ENCODE results near the gene NUB1. TPM values are rescaled to one million over a fixed set of nuclear protein-coding genes. Genes with fewer than 3 reads are reported as not detected.

Gene NUB1
- total RNA-seq, 4 donors from 2014 or later: 45.9 to 59.1 (median 53.0) TPM

DNA sequence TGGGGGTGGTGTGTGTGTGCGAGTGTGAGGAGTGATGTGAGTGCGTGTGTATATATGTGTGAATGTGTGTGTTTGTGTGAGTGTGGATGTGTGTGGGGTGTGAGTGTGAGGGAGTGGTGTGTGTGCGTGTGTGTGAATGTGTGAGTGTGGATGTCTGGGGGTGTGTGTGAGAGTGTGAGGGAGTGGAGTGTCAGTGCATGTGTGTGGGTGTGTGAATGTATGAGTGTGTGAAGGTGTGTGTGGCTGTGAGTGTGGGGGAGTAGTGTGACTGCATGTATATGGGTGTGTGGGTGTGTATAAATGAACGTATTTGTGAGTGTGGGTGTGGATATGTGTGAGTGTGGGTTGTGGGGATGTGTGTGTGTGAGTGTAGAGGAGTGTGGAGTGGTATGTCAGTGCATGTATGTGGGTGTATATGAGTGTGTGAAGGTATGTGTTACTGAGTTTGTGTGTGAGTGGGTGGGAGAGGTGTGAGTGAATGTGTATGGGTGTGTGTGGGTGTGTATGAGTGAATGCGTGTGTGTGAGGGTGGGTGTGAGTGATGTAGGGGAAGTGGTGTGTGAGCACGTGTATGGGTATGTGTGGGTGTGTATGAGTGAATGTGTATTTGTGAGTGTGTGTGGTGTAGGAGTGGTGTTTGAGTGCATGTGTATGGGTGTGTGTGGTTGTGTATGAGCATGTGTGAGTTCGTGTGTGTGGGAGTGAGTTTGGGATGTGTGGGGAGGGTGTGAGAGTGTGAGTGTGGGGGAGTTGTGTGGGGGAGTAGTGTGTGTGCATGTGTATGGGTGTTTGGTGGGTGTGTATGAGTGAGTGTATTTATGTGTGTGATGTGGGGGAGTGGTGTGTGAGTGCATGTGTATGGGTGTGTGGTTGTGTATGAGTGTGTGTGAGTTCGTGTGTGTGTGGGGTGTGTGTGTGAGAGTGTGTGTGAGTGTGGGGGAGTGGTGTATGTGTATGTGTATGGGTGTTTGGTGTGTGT, 28.5 kb upstream of the NUB1 start:
- intact Hi-C loops (cut with DNase I): no loop called here
- no peak overlapping the region for H3K4me3 ChIP-seq
- WGBS: 75% methylated on average over 8 of the region's 8 CpGs
- H3K27me3 ChIP-seq: peaks cover 0 to 11% (median 0%) of the 10 kb centered on the region in 4 donors
- no peaks in the 10 kb centered on the region for H3K36me3 ChIP-seq
- H3K27ac ChIP-seq (replicated peaks in 1 of 4): no peak overlapping the region
- no peak for TF ChIP-seq EP300 (IDR thresholded peaks at IDR 0.05)
- no peak for TF ChIP-seq CTCF (IDR thresholded peaks at IDR 0.05)
- no peak for TF ChIP-seq POLR2AphosphoS5 (IDR thresholded peaks at IDR 0.05)
- TF ChIP-seq POLR2A (IDR thresholded peaks at IDR 0.05; ENCODE audit: low read depth): no peak
- H3K9me3 ChIP-seq: peaks cover 0 to 7% (median 0%) of the 10 kb centered on the region in 4 donors
- no peak for DNase-seq (ENCODE audit: extremely low spot score)
- peaks cover 3 to 16% (median 15%) of the 10 kb centered on the region in 4 donors for H3K4me1 ChIP-seq

- Histone ChIP-seq H3K36me3 (no peaks in the 10 kb centered on the region), H3K4me3 (no peak overlapping the region), H3K4me1 (peaks cover 3 to 16% (median 15%) of the 10 kb centered on the region in 4 donors), H3K27ac (replicated peaks in 1 of 4) (no peak overlapping the region), H3K27me3 (peaks cover 0 to 5% (median 0%) of the 10 kb centered on the region in 4 donors), H3K9me3 (peaks cover 0 to 8% (median 0%) of the 10 kb centered on the region in 4 donors)
- TF ChIP-seq EP300 (IDR thresholded peaks at IDR 0.05) (no peak), CTCF (IDR thresholded peaks at IDR 0.05) (no peak), POLR2AphosphoS5 (IDR thresholded peaks at IDR 0.05) (no peak), POLR2A (IDR thresholded peaks at IDR 0.05; ENCODE audit: low read depth) (no peak)
- DNase-seq (ENCODE audit: extremely low spot score): no peak
- intact Hi-C loops (cut with DNase I): loop anchor here (2.0 kb wide), 1 partner anchor 37 kb away; no protein-coding TSS in a partner anchor
- WGBS: 34% methylated on average over 10 of the region's 10 CpGs
Measured at GRCh38 chr7:151313857-151314256, 27.8 kb upstream of the NUB1 start.

DNA sequence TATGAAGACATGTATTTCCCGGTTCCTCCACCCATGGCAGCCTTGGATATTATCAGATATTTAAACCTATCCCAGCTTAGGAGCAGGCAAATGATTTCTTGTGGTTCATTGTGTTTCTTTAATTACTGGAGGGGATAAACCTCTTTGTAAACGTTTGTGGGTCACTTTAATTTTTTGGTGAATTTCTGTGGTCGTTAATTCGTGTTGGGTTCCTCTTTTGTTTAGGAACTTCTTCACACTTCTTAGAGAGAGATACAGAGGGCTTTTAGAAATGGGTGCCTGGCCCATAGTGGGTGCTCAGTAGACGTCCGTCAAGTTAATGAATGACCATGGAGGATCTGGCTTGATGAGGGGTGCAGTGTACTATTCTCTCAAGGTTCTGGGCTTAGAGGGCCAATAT, 27.2 kb upstream of the NUB1 start:
- H3K4me1 ChIP-seq: peaks cover 3 to 16% (median 15%) of the 10 kb centered on the region in 4 donors
- no peaks in the 10 kb centered on the region for H3K27me3 ChIP-seq
- 66% methylated on average over 6 of the region's 6 CpGs for whole genome bisulfite sequencing
- TF ChIP-seq POLR2AphosphoS5 (IDR thresholded peaks at IDR 0.05) (no peak), CTCF (IDR thresholded peaks at IDR 0.05) (no peak), EP300 (IDR thresholded peaks at IDR 0.05) (no peak), POLR2A (IDR thresholded peaks at IDR 0.05; ENCODE audit: low read depth) (no peak)
- H3K27ac ChIP-seq (replicated peaks in 1 of 4): no peak overlapping the region
- no peak for DNase-seq (ENCODE audit: extremely low spot score)
- H3K9me3 ChIP-seq: peaks cover 0 to 13% (median 0%) of the 10 kb centered on the region in 4 donors
- intact Hi-C loops (cut with DNase I): loop anchor here (2.0 kb wide), 1 partner anchor 36 kb away; no protein-coding TSS in a partner anchor
- no peaks in the 10 kb centered on the region for H3K36me3 ChIP-seq
- no peak overlapping the region for H3K4me3 ChIP-seq

DNA sequence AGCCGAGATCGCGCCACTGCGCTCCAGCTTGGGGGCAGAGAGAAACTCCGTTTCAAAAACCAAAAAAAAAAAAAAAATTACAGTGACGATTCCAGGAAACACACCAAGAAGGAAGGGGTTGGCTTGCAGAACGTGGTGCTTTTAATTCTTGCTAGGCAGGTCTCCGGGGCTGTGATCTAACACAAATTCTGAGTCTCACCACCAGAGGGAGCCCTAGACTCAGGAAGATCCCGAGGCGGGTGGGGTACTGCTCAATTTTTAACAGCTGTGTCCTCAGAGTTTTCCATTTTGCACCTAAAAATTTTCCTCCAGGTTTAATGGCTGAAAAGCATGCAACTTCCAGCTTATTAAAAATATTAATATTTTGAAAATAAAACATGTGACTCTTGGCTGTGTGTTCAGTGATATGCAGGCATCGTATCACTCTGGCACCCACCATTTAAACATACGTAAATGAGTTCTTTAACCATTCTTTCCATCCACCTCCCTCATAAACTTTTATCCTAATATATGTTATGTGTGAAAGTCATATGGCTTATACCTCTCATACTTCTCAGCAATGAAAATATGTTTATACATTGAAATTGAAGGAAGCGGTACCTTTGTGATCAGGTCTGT, 26.5 kb upstream of the NUB1 start:
- TF ChIP-seq CTCF (IDR thresholded peaks at IDR 0.05) (peak; percentile 82 to 84 (median 83)), POLR2AphosphoS5 (IDR thresholded peaks at IDR 0.05) (no peak)
- peak; percentile 96 for DNase-seq (ENCODE audit: extremely low spot score)
- 20% methylated on average over 13 of the region's 13 CpGs for WGBS

More for the DNA sequence above, 26.5 kb upstream of the NUB1 start:
- H3K9me3 ChIP-seq: peaks cover 0 to 14% (median 0%) of the 10 kb centered on the region in 4 donors
- no peaks in the 10 kb centered on the region for H3K36me3 ChIP-seq
- H3K4me3 ChIP-seq: no peak overlapping the region
- peaks cover 3 to 16% (median 15%) of the 10 kb centered on the region in 4 donors for H3K4me1 ChIP-seq
- intact Hi-C loops (cut with DNase I): loop anchor here (2.0 to 5.0 kb wide), 3 partner anchors 36 to 447 kb away; no protein-coding TSS in a partner anchor
- H3K27me3 ChIP-seq: no peaks in the 10 kb centered on the region
- H3K27ac ChIP-seq (replicated peaks in 1 of 4): no peak overlapping the region
